Mesenchymal stem cell (in vitro differentiated cells and primary cell): ENCODE results near the gene AGER.

Experiments
- DNase-seq: peaks from one replicate; pipeline ENCODE4 v3.0.0-alpha.2; 2013
- H2AFZ ChIP-seq: one replicate; pipeline ENCODE4 v1.6.1; 2013; ENCODE audit warnings: low read depth, mild to moderate bottlenecking, control low read depth, inconsistent platforms, low read length, moderate library complexity
- H2AK5ac ChIP-seq: 2 replicates; pipeline ENCODE4 v1.6.1; 2013; ENCODE audit warnings: low read length, moderate library complexity, mild to moderate bottlenecking, inconsistent platforms; ENCODE audit not compliant: severe bottlenecking
- H2BK120ac ChIP-seq: one replicate; pipeline ENCODE4 v1.6.1; 2013; ENCODE audit warnings: low read depth, mild to moderate bottlenecking, inconsistent platforms, low read length, moderate library complexity
- H2BK12ac ChIP-seq, 2 experiments: one replicate each; pipeline ENCODE4 v1.6.1; 2013; ENCODE audit warnings: inconsistent platforms in 2 of 2, low read length in 2 of 2, mild to moderate bottlenecking in 2 of 2, moderate library complexity in 2 of 2, control low read depth in 1 of 2
- H2BK15ac ChIP-seq: one replicate; pipeline ENCODE4 v1.6.1; 2013; ENCODE audit warnings: mild to moderate bottlenecking, low read depth, inconsistent platforms; ENCODE audit not compliant: poor library complexity, severe bottlenecking
- H2BK5ac ChIP-seq: 2 replicates; pipeline ENCODE4 v1.6.1; 2013; ENCODE audit warnings: low read depth, mild to moderate bottlenecking, low read length, control low read depth, inconsistent platforms; ENCODE audit not compliant: poor library complexity, severe bottlenecking
- H3K14ac ChIP-seq, 2 experiments: one replicate each; pipeline ENCODE4 v1.6.1; 2013; ENCODE audit warnings: inconsistent platforms in 2 of 2, low read length in 2 of 2, control low read depth in 1 of 2, mild to moderate bottlenecking in 1 of 2, moderate library complexity in 1 of 2
- H3K18ac ChIP-seq, 2 experiments: one replicate each; pipeline ENCODE4 v1.6.1; 2013; ENCODE audit warnings: inconsistent platforms in 2 of 2, low read length in 2 of 2, control low read depth in 1 of 2, low read depth in 1 of 2, mild to moderate bottlenecking in 1 of 2
- H3K23ac ChIP-seq, 2 experiments: one replicate each; pipeline ENCODE4 v1.6.1; 2013; ENCODE audit warnings: inconsistent platforms in 2 of 2, low read length in 2 of 2, mild to moderate bottlenecking in 2 of 2, moderate library complexity in 2 of 2, control low read depth in 1 of 2
- H3K27ac ChIP-seq: 2 replicates; pipeline ENCODE4 v1.5.1; 2013; ENCODE audit warnings: mild to moderate bottlenecking, moderate library complexity, low read length, control low read depth, inconsistent platforms; ENCODE audit not compliant: poor library complexity, severe bottlenecking
- H3K27me3 ChIP-seq, 2 experiments: 2 replicates each; pipeline versions ENCODE4 v1.6.1 to v1.7.0; 2013; ENCODE audit warnings: low read length in 2 of 2, mild to moderate bottlenecking in 2 of 2, moderate library complexity in 2 of 2, control low read depth in 1 of 2, inconsistent platforms in 1 of 2; ENCODE audit not compliant: control insufficient read depth in 1 of 2, insufficient read depth in 1 of 2
- H3K36me3 ChIP-seq, 2 experiments: 2 replicates each; pipeline versions ENCODE4 v1.6.1 to v1.7.0; 2013; ENCODE audit warnings: low read length in 2 of 2, control low read depth in 1 of 2, inconsistent platforms in 1 of 2, low read depth in 1 of 2, mild to moderate bottlenecking in 1 of 2; ENCODE audit not compliant: insufficient read depth in 2 of 2, control insufficient read depth in 1 of 2
- H3K4ac ChIP-seq, 2 experiments: one replicate each; pipeline ENCODE4 v1.6.1; 2013; ENCODE audit warnings: inconsistent platforms in 2 of 2, low read length in 2 of 2, mild to moderate bottlenecking in 2 of 2, moderate library complexity in 2 of 2, control low read depth in 1 of 2, low read depth in 1 of 2
- H3K4me1 ChIP-seq: 2 replicates; pipeline ENCODE4 v1.6.1; 2013; ENCODE audit warnings: low read depth, low read length, control low read depth; ENCODE audit not compliant: control insufficient read depth, insufficient read depth
- H3K4me2 ChIP-seq: 2 replicates; pipeline ENCODE4 v1.6.1; 2013; ENCODE audit warnings: low read length, mild to moderate bottlenecking, inconsistent platforms; ENCODE audit not compliant: poor library complexity, severe bottlenecking
- H3K4me3 ChIP-seq, 2 experiments: 2 replicates each; pipeline versions ENCODE4 v1.5.1 to v1.7.0; 2013; ENCODE audit warnings: low read length in 2 of 2, mild to moderate bottlenecking in 2 of 2, control low read depth in 1 of 2, low read depth in 1 of 2; ENCODE audit not compliant: insufficient read depth in 1 of 2
- H3K79me1 ChIP-seq: replicated peaks from 2 replicates; pipeline ENCODE4 v1.6.1; 2013; ENCODE audit warnings: mild to moderate bottlenecking, control low read depth, low read length, inconsistent platforms; ENCODE audit not compliant: poor library complexity, severe bottlenecking
- H3K9ac ChIP-seq: 2 replicates; pipeline ENCODE4 v1.7.0; 2013; ENCODE audit warnings: mild to moderate bottlenecking, low read length, moderate library complexity
- H3K9me3 ChIP-seq: 2 replicates; pipeline ENCODE4 v1.7.0; 2013; ENCODE audit warnings: mild to moderate bottlenecking, low read length; ENCODE audit not compliant: control insufficient read depth
- H4K8ac ChIP-seq: one replicate; pipeline ENCODE4 v1.6.1; 2013; ENCODE audit warnings: inconsistent platforms, mild to moderate bottlenecking, low read length, moderate library complexity
- H4K91ac ChIP-seq: one replicate; pipeline ENCODE4 v1.6.1; 2013; ENCODE audit warnings: mild to moderate bottlenecking, low read length, inconsistent platforms
- WGBS: methylation state at CpG from one replicate; pipeline ENCODE4 v1.1.7; 2013; ENCODE audit warnings: mixed read lengths; 5-methylcytosine and 5-hydroxymethylcytosine counted together

The AGER gene

GRCh38 chr6:32164295-32164694 is 19.8 kb downstream of the AGER start, which contains the start of gene EGFL8:
EGFL8 (plus strand) TSS chr6:32164595; CDS start chr6:32166166, 1,571 bp downstream.
- H3K4me2 ChIP-seq: no peak within 1 kb of the TSS
- H3K27me3 ChIP-seq: no peaks in the 10 kb centered on the region
- H3K9ac ChIP-seq: no peak within 1 kb of the TSS
- no peak within 1 kb of the TSS for H2BK12ac ChIP-seq
- H4K8ac ChIP-seq: no peak within 1 kb of the TSS
- H3K9me3 ChIP-seq: no peaks in the 10 kb centered on the region
- DNase-seq: no peak
- H2BK5ac ChIP-seq: no peak within 1 kb of the TSS
- H3K14ac ChIP-seq: no peak within 1 kb of the TSS
- peaks cover 12% of the 10 kb centered on the region for H3K79me1 ChIP-seq
- H3K4me1 ChIP-seq: peaks cover 4% of the 10 kb centered on the region
- H3K4ac ChIP-seq: no peak within 1 kb of the TSS
- no peak within 1 kb of the TSS for H2BK120ac ChIP-seq
- H4K91ac ChIP-seq: no peak within 1 kb of the TSS
- no peak within 1 kb of the TSS for H3K23ac ChIP-seq
- H3K36me3 ChIP-seq: peaks cover 55 to 59% of the 10 kb centered on the region in 2 experiments
- H3K18ac ChIP-seq: no peak within 1 kb of the TSS
- H3K4me3 ChIP-seq: no peak within 1 kb of the TSS
- H2AFZ ChIP-seq: no peak within 1 kb of the TSS
- no peak within 1 kb of the TSS for H3K27ac ChIP-seq
- H2BK15ac ChIP-seq: no peak within 1 kb of the TSS
- H2AK5ac ChIP-seq: no peak within 1 kb of the TSS

DNA sequence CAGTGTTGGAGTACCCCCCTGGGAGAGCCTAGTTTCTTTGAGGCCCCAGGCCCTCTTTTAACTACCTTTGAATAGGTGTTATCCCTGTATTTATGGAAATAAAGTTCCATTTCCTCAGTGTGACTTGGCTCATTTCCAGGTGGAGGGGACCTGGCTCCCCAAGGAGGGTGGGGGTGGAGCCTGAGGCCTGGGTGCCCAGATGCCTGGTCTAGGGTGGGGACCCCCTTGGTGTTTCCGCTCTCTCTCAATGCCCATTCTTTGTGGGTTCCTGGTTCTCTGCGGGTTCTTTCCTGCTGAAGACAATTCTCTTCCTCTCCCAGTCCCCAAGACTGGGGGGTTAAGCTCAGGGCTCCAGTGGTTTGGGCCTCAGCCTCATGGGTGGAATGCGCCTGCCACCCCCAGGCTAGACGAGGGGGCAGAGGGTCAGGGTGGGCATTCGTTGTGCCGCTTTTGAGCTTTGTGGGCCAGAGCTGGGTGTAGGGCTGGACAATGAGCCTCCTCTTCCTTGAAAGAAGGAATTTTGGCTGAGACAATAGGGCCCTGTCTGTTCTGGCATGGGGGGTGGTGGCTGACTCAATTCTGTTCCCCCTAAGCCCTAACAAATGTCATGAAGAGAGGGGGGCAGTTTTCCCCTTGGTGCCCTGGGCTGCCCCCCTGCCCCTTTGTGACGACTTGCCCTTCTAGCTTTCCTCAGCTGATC is 20.3 kb downstream of the AGER start:
- Histone ChIP-seq H2BK120ac (no peak overlapping the region), H2BK12ac (no peak overlapping the region), H2AK5ac (no peak overlapping the region), H3K4ac (no peak overlapping the region), H3K18ac (no peak overlapping the region), H4K91ac (no peak overlapping the region), H2BK5ac (no peak overlapping the region), H3K4me1 (peaks cover 4% of the 10 kb centered on the region), H4K8ac (no peak overlapping the region), H2AFZ (no peak overlapping the region), H3K14ac (no peak overlapping the region), H3K4me3 (no peak overlapping the region), H3K9me3 (no peaks in the 10 kb centered on the region), H3K27ac (no peak overlapping the region), H3K9ac (no peak overlapping the region), H3K23ac (no peak overlapping the region), H3K36me3 (peaks cover 53 to 55% of the 10 kb centered on the region in 2 experiments), H3K79me1 (peaks cover 12% of the 10 kb centered on the region), H3K27me3 (no peaks in the 10 kb centered on the region), H2BK15ac (no peak overlapping the region), H3K4me2 (no peak overlapping the region)
- WGBS: 100% methylated on average over 6 of the region's 7 CpGs
- no peak for DNase-seq

DNA sequence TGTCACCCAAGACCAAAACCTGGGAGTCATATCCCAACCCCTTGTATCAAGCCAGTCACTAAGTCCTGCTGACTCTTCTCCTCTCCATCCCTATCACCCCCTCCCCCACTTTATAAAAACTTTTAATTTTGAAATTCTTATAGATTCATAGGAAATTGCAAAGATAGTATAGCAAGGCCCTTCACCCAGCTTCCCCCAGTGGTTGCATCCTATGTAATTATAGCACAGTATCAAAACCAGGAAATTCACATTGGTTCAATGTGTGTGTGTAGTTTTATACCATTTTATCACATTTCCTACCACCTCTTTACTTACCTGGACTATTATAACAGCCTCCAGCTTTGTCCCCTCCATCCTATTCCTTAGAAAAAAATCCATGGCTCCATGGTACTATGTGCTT is 26.0 kb downstream of the AGER start:
- H3K4me2 ChIP-seq: no peak overlapping the region
- no peak overlapping the region for H4K8ac ChIP-seq
- peaks cover 30 to 42% of the 10 kb centered on the region in 2 experiments for H3K36me3 ChIP-seq
- peaks cover 16% of the 10 kb centered on the region for H3K4me1 ChIP-seq
- no peak overlapping the region for H3K27ac ChIP-seq
- H3K4ac ChIP-seq: no peak overlapping the region
- H3K4me3 ChIP-seq: no peak overlapping the region
- no peak overlapping the region for H2BK15ac ChIP-seq
- H4K91ac ChIP-seq: no peak overlapping the region
- DNase-seq: no peak
- no peak overlapping the region for H2BK5ac ChIP-seq
- H3K9ac ChIP-seq: no peak overlapping the region
- no peak overlapping the region for H3K18ac ChIP-seq
- H3K23ac ChIP-seq: no peak overlapping the region
- H3K9me3 ChIP-seq: no peaks in the 10 kb centered on the region
- peaks cover 18% of the 10 kb centered on the region for H3K79me1 ChIP-seq
- H3K14ac ChIP-seq: no peak overlapping the region
- no peak overlapping the region for H2AK5ac ChIP-seq
- no peak overlapping the region for H2BK12ac ChIP-seq
- no peak overlapping the region for H2BK120ac ChIP-seq
- no peaks in the 10 kb centered on the region for H3K27me3 ChIP-seq
- no peak overlapping the region for H2AFZ ChIP-seq

- Histone ChIP-seq H3K27ac (no peak overlapping the region), H2BK5ac (no peak overlapping the region), H3K27me3 (no peaks in the 10 kb centered on the region), H2BK15ac (no peak overlapping the region), H4K8ac (no peak overlapping the region), H3K18ac (no peak overlapping the region), H3K9ac (no peak overlapping the region), H3K79me1 (peaks cover 14% of the 10 kb centered on the region), H3K4me2 (no peak overlapping the region), H2BK120ac (no peak overlapping the region), H3K4me1 (peaks cover 23% of the 10 kb centered on the region), H2BK12ac (no peak overlapping the region), H3K14ac (no peak overlapping the region), H4K91ac (no peak overlapping the region), H3K4ac (no peak overlapping the region), H3K4me3 (no peak overlapping the region), H2AFZ (no peak overlapping the region), H3K23ac (no peak overlapping the region), H3K9me3 (no peaks in the 10 kb centered on the region), H3K36me3 (peaks cover 19 to 34% of the 10 kb centered on the region in 2 experiments), H2AK5ac (no peak overlapping the region)
- no peak for DNase-seq
- WGBS: over 99% methylated on average over 8 of the region's 9 CpGs
These were observed 27.2 kb downstream of the AGER start for GRCh38 chr6:32156891-32157290.
